ENCODE data around the gene PAPPA.

PAPPA gene

DNA sequence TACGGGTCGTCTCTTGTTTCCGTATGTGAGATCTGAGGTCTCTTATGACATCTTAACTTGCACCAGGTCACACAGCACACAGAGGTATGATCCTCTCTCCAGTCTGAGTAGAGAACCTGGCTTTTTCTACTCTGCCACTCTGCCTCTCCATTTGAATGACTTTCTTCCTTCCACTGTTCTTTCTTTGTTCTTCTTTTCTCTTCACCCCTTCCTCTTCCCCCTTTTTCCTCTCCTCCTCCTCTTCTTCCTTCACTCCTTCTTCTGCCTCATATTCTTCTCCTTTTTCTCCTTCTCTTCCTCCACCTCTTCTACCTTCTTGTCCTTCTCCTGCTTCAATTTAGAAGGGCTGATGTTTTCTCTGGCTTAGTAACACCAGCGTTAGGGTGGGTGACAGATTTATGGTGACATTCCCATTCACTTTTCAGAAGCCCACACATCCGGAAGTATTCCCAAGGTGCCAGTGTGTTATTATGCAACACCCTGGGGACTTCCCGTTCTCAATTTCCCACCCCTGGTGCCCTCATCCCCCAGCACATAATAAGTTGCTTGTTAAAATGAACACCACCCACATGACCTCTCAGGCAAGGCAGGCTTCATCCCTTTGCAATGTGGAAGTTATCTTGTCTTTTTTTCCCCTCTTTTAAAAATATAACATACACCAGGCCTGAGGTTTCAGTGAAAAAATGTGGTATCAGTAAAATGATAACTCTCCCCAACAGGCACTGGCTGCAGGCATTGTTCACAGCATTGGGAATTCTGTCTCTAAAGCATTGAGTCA lies 122.0 kb downstream of the PAPPA start:
- peaks cover 46% of the 10 kb centered on the region for H3K36me3 ChIP-seq (replicated peaks)
- no peak overlapping the region for H3K4me3 ChIP-seq (ENCODE audit: low read depth, low read length)
- in situ Hi-C loops (cut with HindIII; ENCODE audit: low pct_ligation_motif_present, low sequenced_read_pairs): no loop called here
- TF ChIP-seq, protein P1, sequence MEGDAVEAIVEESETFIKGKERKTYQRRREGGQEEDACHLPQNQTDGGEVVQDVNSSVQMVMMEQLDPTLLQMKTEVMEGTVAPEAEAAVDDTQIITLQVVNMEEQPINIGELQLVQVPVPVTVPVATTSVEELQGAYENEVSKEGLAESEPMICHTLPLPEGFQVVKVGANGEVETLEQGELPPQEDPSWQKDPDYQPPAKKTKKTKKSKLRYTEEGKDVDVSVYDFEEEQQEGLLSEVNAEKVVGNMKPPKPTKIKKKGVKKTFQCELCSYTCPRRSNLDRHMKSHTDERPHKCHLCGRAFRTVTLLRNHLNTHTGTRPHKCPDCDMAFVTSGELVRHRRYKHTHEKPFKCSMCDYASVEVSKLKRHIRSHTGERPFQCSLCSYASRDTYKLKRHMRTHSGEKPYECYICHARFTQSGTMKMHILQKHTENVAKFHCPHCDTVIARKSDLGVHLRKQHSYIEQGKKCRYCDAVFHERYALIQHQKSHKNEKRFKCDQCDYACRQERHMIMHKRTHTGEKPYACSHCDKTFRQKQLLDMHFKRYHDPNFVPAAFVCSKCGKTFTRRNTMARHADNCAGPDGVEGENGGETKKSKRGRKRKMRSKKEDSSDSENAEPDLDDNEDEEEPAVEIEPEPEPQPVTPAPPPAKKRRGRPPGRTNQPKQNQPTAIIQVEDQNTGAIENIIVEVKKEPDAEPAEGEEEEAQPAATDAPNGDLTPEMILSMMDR (IDR thresholded peaks at IDR 0.05; ENCODE audit: low read depth, low read length, missing control alignments): no peak
- DNase-seq: peak; percentile 84
- peak overlapping the region; percentile 88 for H3K27ac ChIP-seq
- no peaks in the 10 kb centered on the region for H3K27me3 ChIP-seq (replicated peaks)

GRCh38 chr9:116276196-116276493 lies 122.6 kb downstream of the PAPPA start:
- Histone ChIP-seq H3K4me3 (ENCODE audit: low read depth, low read length) (no peak overlapping the region), H3K36me3 (replicated peaks) (peaks cover 48% of the 10 kb centered on the region), H3K27ac (peak overlapping the region; percentile 88), H3K27me3 (replicated peaks) (no peaks in the 10 kb centered on the region)
- TF ChIP-seq, protein P1 (IDR thresholded peaks at IDR 0.05; ENCODE audit: low read depth, low read length, missing control alignments): no peak
- in situ Hi-C loops (cut with HindIII; ENCODE audit: low pct_ligation_motif_present, low sequenced_read_pairs): no loop called here
- DNase-seq: no peak

GRCh38 chr9:116276651-116277121 lies 123.1 kb downstream of the PAPPA start:
- in situ Hi-C loops (cut with HindIII; ENCODE audit: low pct_ligation_motif_present, low sequenced_read_pairs): no loop called here
- Histone ChIP-seq H3K27ac (peak overlapping the region; percentile 88), H3K36me3 (replicated peaks) (peaks cover 48% of the 10 kb centered on the region), H3K27me3 (replicated peaks) (no peaks in the 10 kb centered on the region), H3K4me3 (ENCODE audit: low read depth, low read length) (no peak overlapping the region)
- DNase-seq: peak; percentile 62
- TF ChIP-seq, protein P1 (IDR thresholded peaks at IDR 0.05; ENCODE audit: low read depth, low read length, missing control alignments): no peak

GRCh38 chr9:116278326-116278725 lies 124.7 kb downstream of the PAPPA start:
- TF ChIP-seq, protein P1 (IDR thresholded peaks at IDR 0.05; ENCODE audit: low read depth, low read length, missing control alignments): no peak
- H3K27me3 ChIP-seq (replicated peaks): no peaks in the 10 kb centered on the region
- H3K27ac ChIP-seq: peak overlapping the region; percentile 26
- H3K36me3 ChIP-seq (replicated peaks): peaks cover 47% of the 10 kb centered on the region
- in situ Hi-C loops (cut with HindIII; ENCODE audit: low pct_ligation_motif_present, low sequenced_read_pairs): no loop called here
- no peak overlapping the region for H3K4me3 ChIP-seq (ENCODE audit: low read depth, low read length)
- no peak for DNase-seq

DNA sequence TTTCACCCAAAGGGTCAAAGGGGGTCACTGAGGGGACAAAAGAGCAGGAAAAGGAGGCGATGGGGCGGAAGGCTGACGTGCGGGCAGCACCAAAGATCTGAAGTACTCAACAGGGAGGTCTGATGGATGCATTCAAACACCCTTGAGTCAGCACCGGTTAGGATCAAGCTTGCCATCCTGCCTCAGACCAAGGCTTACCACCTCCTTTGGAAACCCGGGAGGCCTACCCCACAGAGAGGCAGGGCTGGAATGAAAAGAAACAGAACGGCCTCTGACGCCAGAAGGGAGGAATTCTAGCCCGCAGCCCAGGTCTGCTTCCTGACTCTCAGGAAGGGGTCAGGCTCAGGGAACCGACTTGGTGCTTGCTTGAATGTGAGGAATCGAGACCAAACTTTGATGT lies 125.6 kb downstream of the PAPPA start:
- in situ Hi-C loops (cut with HindIII; ENCODE audit: low pct_ligation_motif_present, low sequenced_read_pairs): no loop called here
- Histone ChIP-seq H3K27ac (peak overlapping the region; percentile 26), H3K4me3 (ENCODE audit: low read depth, low read length) (no peak overlapping the region), H3K36me3 (replicated peaks) (peaks cover 43% of the 10 kb centered on the region), H3K27me3 (replicated peaks) (no peaks in the 10 kb centered on the region)
- DNase-seq: no peak
- TF ChIP-seq, protein P1 (IDR thresholded peaks at IDR 0.05; ENCODE audit: low read depth, low read length, missing control alignments): no peak

GRCh38 chr9:116280529-116280928 lies 126.9 kb downstream of the PAPPA start:
- TF ChIP-seq, protein P1 (IDR thresholded peaks at IDR 0.05; ENCODE audit: low read depth, low read length, missing control alignments): no peak
- Histone ChIP-seq H3K36me3 (replicated peaks) (peaks cover 39% of the 10 kb centered on the region), H3K27ac (no peak overlapping the region), H3K27me3 (replicated peaks) (no peaks in the 10 kb centered on the region), H3K4me3 (ENCODE audit: low read depth, low read length) (no peak overlapping the region)
- no peak for DNase-seq
- in situ Hi-C loops (cut with HindIII; ENCODE audit: low pct_ligation_motif_present, low sequenced_read_pairs): no loop called here

All from brain microvascular endothelial cell (primary cell).